GM19240 (cell line): ENCODE results near the gene DPPA3.
"Not testable (repeated sequence)": the region's sequence is repeated elsewhere in the genome, so short reads cannot be mapped to it uniquely, and the experiment has no call there.

Source experiments
- DNase-seq: peaks from one replicate; pipeline ENCODE4 v3.0.0; 2011; ENCODE audit warnings: low spot score; ENCODE audit not compliant: insufficient read length

DPPA3 gene

GRCh38 chr12:7730984-7731383 lies 19.8 kb downstream of the DPPA3 start:
- DNase-seq = not testable (repeated sequence)

GRCh38 chr12:7731486-7731885 lies 20.3 kb downstream of the DPPA3 start:
- DNase-seq = no peak

DNA sequence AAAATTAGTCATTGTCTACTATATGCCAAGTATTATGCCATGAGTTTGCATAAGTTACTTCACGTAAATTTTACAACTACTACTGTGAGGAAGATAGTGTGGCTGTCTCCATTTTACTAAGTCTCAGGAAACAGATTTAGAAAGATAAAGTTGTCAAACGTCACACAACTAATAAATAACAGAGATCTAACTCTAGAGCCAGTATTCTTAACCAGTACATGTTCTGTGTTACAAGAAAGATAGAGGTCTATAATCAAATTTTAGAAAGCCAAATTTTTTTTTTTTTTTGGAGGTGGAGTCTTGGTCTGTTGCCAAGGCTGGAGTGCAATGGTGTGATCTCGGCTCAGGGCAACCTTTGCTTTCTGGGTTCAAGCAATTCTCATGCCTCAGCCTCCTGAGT lies 21.8 kb downstream of the DPPA3 start:
- no peak for DNase-seq

GRCh38 chr12:7747246-7747645 lies 36.0 kb downstream of the DPPA3 start, which contains the start of gene CLEC4C:
Gene CLEC4C, minus strand, starts transcription at chr12:7747375. Its CDS starts 27 bp downstream, at chr12:7747348.
- DNase-seq = no peak

GRCh38 chr12:7748852-7749251 lies 37.6 kb downstream of the DPPA3 start:
- no peak for DNase-seq

GRCh38 chr12:7749442-7749841 lies 38.2 kb downstream of the DPPA3 start:
- DNase-seq = no peak

DNA sequence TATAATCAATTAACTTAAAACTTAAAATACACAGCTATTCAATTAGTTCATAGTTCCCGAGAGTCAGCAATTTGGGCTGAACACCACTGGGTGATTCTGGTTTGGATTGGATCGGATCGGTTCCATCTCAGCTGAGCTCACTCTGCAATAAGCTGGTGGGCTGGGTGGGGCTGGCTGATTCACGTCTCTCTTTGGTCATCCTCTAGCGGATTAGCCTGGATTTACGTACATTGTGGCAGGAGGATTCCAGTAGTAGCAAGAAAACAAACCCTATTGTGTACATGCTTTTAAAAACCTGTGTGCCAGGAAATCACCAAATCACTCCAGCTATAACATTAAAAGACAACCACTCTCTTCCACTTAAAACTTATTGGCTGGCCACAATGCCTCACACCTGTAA lies 39.1 kb downstream of the DPPA3 start:
- no peak for DNase-seq

- no peak for DNase-seq
These were observed 40.2 kb downstream of the DPPA3 start for GRCh38 chr12:7751394-7751793.

- DNase-seq = not testable (repeated sequence)
These were observed 41.0 kb downstream of the DPPA3 start for GRCh38 chr12:7751941-7752922.

DNA sequence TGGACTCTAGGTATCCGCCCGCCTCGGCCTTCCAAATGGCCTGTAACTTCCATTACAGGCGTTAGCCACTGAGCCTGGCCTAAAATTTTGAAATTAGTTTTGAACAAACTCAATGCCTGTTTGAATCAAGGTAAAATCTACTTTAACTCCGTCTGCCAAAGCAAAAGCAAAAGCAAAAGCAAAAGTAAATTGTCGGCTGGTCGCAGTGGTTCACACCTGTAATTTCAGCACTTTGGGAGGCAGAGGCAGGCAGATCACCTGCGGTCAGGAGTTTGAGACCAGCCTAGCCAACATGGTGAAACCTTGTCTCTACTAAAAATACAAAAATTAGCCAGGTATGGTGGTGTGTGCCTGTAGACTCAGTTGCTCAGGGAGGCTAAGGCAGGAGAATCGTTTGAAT lies 44.4 kb downstream of the DPPA3 start:
- not testable (repeated sequence) for DNase-seq

DNA sequence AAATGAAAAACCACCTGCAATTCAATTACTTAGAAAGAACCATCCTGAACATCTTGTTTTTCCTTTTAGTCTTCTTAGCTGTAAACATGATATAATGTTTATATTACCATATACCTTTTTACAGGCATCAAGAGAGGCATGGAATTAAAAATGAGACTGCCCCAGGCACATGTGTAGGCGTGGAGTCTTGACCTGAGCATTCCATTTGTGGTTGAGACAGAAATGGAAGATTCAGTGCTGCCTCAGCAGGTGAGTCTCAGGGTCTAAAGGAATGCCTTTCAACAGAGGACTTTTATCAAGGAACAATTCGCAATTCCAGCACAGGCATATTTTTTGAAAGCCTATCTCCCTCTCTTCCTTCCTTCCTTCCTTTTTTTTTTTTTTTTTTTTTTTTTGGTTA lies 45.8 kb downstream of the DPPA3 start:
- no peak for DNase-seq

DNA sequence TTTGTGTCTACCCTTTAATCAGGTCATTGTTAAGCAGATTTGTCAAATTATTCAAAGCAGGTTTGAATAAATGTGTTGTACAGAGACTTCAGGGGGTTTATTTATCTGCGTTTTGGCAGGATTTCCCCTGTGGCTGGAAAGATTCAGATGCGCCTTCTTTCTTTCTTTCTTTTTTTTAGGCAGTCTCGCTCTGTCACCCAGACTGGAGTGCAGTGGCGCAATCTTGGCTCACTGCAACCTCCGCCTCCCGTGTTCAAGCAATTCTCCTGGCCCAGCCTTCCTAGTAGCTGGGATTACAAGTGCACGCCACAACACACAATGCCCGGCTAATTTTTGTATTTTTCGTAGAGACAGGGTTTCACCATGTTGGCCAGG lies 47.5 kb downstream of the DPPA3 start:
- no peak for DNase-seq
